ENCODE results near the gene SCGN. TPM values are rescaled to one million over a fixed set of nuclear protein-coding genes. Genes with fewer than 3 reads are reported as not detected.

SCGN gene
- total RNA-seq (2021) (not detected in 2 replicates), Bru-seq, nascent RNA (percentile 2 among the genes with signal in this experiment), BruChase-seq, experiment 1, labeled RNA remaining after a 2-hour chase (percentile 8 among the genes with signal in this experiment), BruChase-seq, experiment 2, labeled RNA remaining after a 6-hour chase (percentile 2 among the genes with signal in this experiment)
- long read RNA-seq = 0 reads

GRCh38 chr6:25652007-25652515 is at the start of gene SCGN:
Gene SCGN (plus strand): TSS chr6:25652215. CDS start chr6:25652404, 189 bp downstream.
- no TSS peak for BruUV-seq (replicated peaks)
- Histone ChIP-seq H3K27ac (no peak within 1 kb of the TSS), H3K9me3 (ENCODE audit: insufficient read depth, low read depth) (no peaks in the 10 kb centered on the region; the same call in 1 of the 2 replicates), H3K27me3 (ENCODE audit: insufficient read depth, low read depth) (no peaks in the 10 kb centered on the region), H3K79me2 (ENCODE audit: low read depth) (no peaks in the 10 kb centered on the region), H3F3A (ENCODE audit: insufficient read depth, low read depth) (no peaks in the 10 kb centered on the region), H3K36me3 (ENCODE audit: low read depth) (no peaks in the 10 kb centered on the region), H3K9me2 (ENCODE audit: insufficient read depth) (no peaks in the 10 kb centered on the region), H3K4me1 (replicated peaks; ENCODE audit: insufficient read depth) (peaks cover 3% of the 10 kb centered on the region; the same call in 1 of the 2 replicates), H3K4me3 (no peak within 1 kb of the TSS), H2AFZ (no peak within 1 kb of the TSS), H4K20me1 (ENCODE audit: insufficient read depth) (no peaks in the 10 kb centered on the region), H3K4me2 (no peak within 1 kb of the TSS)
- POLR2A ChIA-PET (ENCODE audit: unreplicated experiment) = no interaction called here
- CTCF ChIA-PET = interaction anchor here (0.6 kb wide), 1 partner anchor 201 kb away, joined by 3 read pairs; no protein-coding TSS in a partner anchor
- no peak for TF ChIP-seq EZH2 (IDR thresholded peaks at IDR 0.05; ENCODE audit: low read depth)
- TF ChIP-seq, protein P1, sequence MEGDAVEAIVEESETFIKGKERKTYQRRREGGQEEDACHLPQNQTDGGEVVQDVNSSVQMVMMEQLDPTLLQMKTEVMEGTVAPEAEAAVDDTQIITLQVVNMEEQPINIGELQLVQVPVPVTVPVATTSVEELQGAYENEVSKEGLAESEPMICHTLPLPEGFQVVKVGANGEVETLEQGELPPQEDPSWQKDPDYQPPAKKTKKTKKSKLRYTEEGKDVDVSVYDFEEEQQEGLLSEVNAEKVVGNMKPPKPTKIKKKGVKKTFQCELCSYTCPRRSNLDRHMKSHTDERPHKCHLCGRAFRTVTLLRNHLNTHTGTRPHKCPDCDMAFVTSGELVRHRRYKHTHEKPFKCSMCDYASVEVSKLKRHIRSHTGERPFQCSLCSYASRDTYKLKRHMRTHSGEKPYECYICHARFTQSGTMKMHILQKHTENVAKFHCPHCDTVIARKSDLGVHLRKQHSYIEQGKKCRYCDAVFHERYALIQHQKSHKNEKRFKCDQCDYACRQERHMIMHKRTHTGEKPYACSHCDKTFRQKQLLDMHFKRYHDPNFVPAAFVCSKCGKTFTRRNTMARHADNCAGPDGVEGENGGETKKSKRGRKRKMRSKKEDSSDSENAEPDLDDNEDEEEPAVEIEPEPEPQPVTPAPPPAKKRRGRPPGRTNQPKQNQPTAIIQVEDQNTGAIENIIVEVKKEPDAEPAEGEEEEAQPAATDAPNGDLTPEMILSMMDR (conservative IDR thresholded peaks at IDR 0.05) = no peak
- intact Hi-C loops (cut with micrococcal nuclease; ENCODE audit: unreplicated experiment) = no loop called here
- no peak for DNase-seq

GRCh38 chr6:25602674-25602982 is 49.4 kb upstream of the SCGN start:
- intact Hi-C loops (cut with micrococcal nuclease; ENCODE audit: unreplicated experiment) = loop anchor here (1.0 to 10.0 kb wide), 6 partner anchors 288 to 748 kb away; no protein-coding TSS in a partner anchor
- H3K4me1 ChIP-seq (replicated peaks; ENCODE audit: insufficient read depth) = no peaks in the 10 kb centered on the region

DNA sequence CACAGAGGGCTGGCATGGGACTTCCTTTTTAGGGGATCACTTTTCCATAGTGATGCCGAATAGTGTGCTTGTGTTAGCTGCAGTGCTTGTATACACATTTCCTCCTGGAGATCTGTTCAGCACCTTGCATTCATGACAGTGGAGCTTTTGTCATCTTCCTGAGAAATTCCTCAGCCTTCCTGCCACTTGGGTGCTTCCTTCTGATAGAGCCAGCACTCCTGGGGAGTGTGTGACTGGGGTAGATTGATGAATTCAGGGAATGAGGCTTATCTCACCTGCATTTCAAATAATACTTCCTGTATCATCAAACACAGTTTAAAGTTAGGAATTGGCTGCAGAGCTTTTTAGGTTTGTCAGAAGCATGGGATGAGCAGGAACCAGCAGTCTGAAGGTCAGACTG is 48.8 kb upstream of the SCGN start:
- Histone ChIP-seq H3K4me3 (no peak overlapping the region), H3K9me2 (ENCODE audit: insufficient read depth) (no peaks in the 10 kb centered on the region), H3K4me2 (no peak overlapping the region), H4K20me1 (ENCODE audit: insufficient read depth) (no peaks in the 10 kb centered on the region), H3K4me1 (replicated peaks; ENCODE audit: insufficient read depth) (no peaks in the 10 kb centered on the region), H3F3A (ENCODE audit: insufficient read depth, low read depth) (no peaks in the 10 kb centered on the region), H3K9me3 (ENCODE audit: insufficient read depth, low read depth) (no peaks in the 10 kb centered on the region), H3K27me3 (ENCODE audit: insufficient read depth, low read depth) (no peaks in the 10 kb centered on the region), H3K79me2 (ENCODE audit: low read depth) (no peaks in the 10 kb centered on the region), H3K27ac (no peak overlapping the region), H3K36me3 (ENCODE audit: low read depth) (no peaks in the 10 kb centered on the region), H2AFZ (no peak overlapping the region)
- intact Hi-C loops (cut with micrococcal nuclease; ENCODE audit: unreplicated experiment) = loop anchor here (2.0 to 10.0 kb wide), 4 partner anchors 288 to 748 kb away; no protein-coding TSS in a partner anchor
- TF ChIP-seq, protein P1 (conservative IDR thresholded peaks at IDR 0.05) = no peak
- TF ChIP-seq EZH2 (IDR thresholded peaks at IDR 0.05; ENCODE audit: low read depth) = no peak
- BruUV-seq (replicated peaks) = no TSS peak
- ChIA-PET CTCF (no interaction called here), POLR2A (ENCODE audit: unreplicated experiment) (no interaction called here)
- DNase-seq = no peak

More at GRCh38 chr6:25602674-25602982, 49.4 kb upstream of the SCGN start:
- POLR2A ChIA-PET (ENCODE audit: unreplicated experiment) = no interaction called here
- DNase-seq = no peak
- H3K27me3 ChIP-seq (ENCODE audit: insufficient read depth, low read depth) = no peaks in the 10 kb centered on the region
- no peaks in the 10 kb centered on the region for H4K20me1 ChIP-seq (ENCODE audit: insufficient read depth)
- no peak overlapping the region for H2AFZ ChIP-seq
- no peaks in the 10 kb centered on the region for H3K79me2 ChIP-seq (ENCODE audit: low read depth)
- H3K36me3 ChIP-seq (ENCODE audit: low read depth) = no peaks in the 10 kb centered on the region
- no peaks in the 10 kb centered on the region for H3K9me2 ChIP-seq (ENCODE audit: insufficient read depth)
- no TSS peak for BruUV-seq (replicated peaks)
- no peak overlapping the region for H3K27ac ChIP-seq
- CTCF ChIA-PET = no interaction called here
- no peak overlapping the region for H3K4me3 ChIP-seq
- no peaks in the 10 kb centered on the region for H3K9me3 ChIP-seq (ENCODE audit: insufficient read depth, low read depth)
- TF ChIP-seq, protein P1 (conservative IDR thresholded peaks at IDR 0.05) = peak; percentile 43
- TF ChIP-seq EZH2 (IDR thresholded peaks at IDR 0.05; ENCODE audit: low read depth) = no peak
- no peaks in the 10 kb centered on the region for H3F3A ChIP-seq (ENCODE audit: insufficient read depth, low read depth)
- H3K4me2 ChIP-seq = no peak overlapping the region

All from PC-9 (cell line).